ENCODE results near the gene MID2. TPM values are rescaled to one million over a fixed set of nuclear protein-coding genes. Genes with fewer than 3 reads are reported as not detected.
"Not testable (repeated sequence)": the region's sequence is repeated elsewhere in the genome, so short reads cannot be mapped to it uniquely, and the experiment has no call there.

MID2 gene
- total RNA-seq, 1 donor from 2014 or later = 14.2 TPM

DNA sequence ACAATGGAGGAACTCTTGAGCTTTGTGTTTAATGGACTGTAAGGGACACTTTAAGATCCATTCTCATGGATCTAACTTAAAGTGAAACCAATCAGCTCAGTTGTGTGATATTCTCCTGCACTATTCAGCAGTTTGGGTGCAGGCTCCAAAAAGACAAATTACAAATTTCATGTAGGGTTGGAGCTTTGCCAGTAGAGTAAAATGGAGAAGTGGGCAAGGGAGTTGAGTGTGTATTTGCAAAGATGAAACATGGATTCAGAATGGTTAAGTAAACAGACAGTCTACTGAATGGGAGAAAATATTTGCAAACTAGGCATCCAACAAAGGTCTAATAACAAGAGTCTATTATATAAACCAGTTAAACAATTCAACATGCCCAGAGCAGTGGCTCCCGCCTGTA is 21.2 kb upstream of the MID2 start:
- DNase-seq (ENCODE audit: low read depth) = no peak
- Histone ChIP-seq H3K27me3 (ENCODE audit: control insufficient read depth, insufficient read depth, low read length) (no peaks in the 10 kb centered on the region), H3K36me3 (ENCODE audit: control insufficient read depth, insufficient read depth, low read length) (no peaks in the 10 kb centered on the region), H3K4me3 (ENCODE audit: low read depth, low read length) (no peak overlapping the region)
- no peak for TF ChIP-seq CTCF (IDR thresholded peaks at IDR 0.05; ENCODE audit: insufficient read depth, low read length, poor library complexity, severe bottlenecking)

DNA sequence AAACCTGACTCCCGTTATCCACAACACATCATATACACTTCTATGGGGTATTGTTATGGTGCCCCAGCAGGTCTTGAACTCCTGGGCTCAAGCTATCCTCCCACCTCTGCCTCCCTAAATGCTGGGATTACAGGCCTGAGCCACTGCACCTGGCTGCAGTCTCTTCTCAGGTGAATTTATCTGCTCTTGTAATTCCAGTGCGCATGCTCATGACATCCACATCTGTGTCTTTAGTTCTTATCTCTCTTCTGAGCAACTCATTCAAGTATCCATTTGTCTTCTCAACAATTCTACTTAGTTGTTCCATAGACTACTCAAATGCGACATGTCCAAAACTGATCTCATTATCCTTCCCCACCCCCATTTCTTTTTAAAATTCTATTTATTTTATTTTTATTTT is 20.5 kb upstream of the MID2 start:
- no peak for TF ChIP-seq CTCF (IDR thresholded peaks at IDR 0.05; ENCODE audit: insufficient read depth, low read length, poor library complexity, severe bottlenecking)
- no peaks in the 10 kb centered on the region for H3K27me3 ChIP-seq (ENCODE audit: control insufficient read depth, insufficient read depth, low read length)
- no peak overlapping the region for H3K4me3 ChIP-seq (ENCODE audit: low read depth, low read length)
- no peaks in the 10 kb centered on the region for H3K36me3 ChIP-seq (ENCODE audit: control insufficient read depth, insufficient read depth, low read length)
- no peak for DNase-seq (ENCODE audit: low read depth)

DNA sequence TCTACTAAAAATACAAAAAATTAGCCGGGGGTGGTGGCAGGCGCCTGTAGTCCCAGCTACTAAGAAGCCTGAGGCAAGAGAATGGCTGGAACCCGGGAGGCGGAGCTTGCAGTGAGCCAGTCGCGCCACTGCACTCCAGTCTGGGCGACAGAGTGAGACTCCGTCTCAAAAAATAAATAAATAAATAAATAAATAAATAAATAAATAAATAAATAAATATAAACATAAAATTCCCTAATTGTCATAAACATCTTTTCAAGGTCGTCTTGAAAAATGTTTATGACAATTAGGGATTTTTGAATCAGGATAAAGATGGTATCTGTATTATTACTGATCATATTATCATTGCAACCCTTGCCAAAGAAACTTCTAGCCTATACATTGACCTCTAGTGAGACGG is 15.6 kb upstream of the MID2 start:
- H3K36me3 ChIP-seq (ENCODE audit: control insufficient read depth, insufficient read depth, low read length); H3K4me3 ChIP-seq (ENCODE audit: low read depth, low read length); H3K27me3 ChIP-seq (ENCODE audit: control insufficient read depth, insufficient read depth, low read length); DNase-seq (ENCODE audit: low read depth): not testable (repeated sequence)

- no peak for DNase-seq (ENCODE audit: low read depth)
- no peak overlapping the region for H3K4me3 ChIP-seq (ENCODE audit: low read depth, low read length)
- no peaks in the 10 kb centered on the region for H3K27me3 ChIP-seq (ENCODE audit: control insufficient read depth, insufficient read depth, low read length)
- TF ChIP-seq CTCF (IDR thresholded peaks at IDR 0.05; ENCODE audit: insufficient read depth, low read length, poor library complexity, severe bottlenecking) = no peak
- H3K36me3 ChIP-seq (ENCODE audit: control insufficient read depth, insufficient read depth, low read length) = no peaks in the 10 kb centered on the region
These were observed 6.7 kb upstream of the MID2 start for GRCh38 chrX:107818900-107819521.

DNA sequence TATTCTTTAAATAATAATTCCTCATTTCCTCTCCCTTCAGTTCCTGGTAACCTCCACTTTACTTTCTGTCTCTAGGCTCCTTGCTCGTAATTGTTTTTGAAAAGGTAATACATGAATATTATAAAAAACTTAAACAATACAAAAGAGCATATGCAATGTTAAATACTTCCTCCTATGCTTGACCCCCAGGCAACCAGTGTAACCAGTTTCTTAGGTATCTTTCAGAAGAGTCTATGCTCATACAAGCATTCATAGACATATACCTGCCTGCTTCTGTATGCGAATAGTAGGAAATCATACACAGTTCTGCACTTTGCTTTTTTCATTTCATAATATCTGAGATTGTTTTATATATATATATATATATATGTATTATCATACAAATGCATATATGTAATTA is 2.6 kb upstream of the MID2 start:
- no peak for DNase-seq (ENCODE audit: low read depth)
- H3K27me3 ChIP-seq (ENCODE audit: control insufficient read depth, insufficient read depth, low read length) = no peaks in the 10 kb centered on the region
- TF ChIP-seq CTCF (IDR thresholded peaks at IDR 0.05; ENCODE audit: insufficient read depth, low read length, poor library complexity, severe bottlenecking) = no peak
- no peaks in the 10 kb centered on the region for H3K36me3 ChIP-seq (ENCODE audit: control insufficient read depth, insufficient read depth, low read length)
- no peak overlapping the region for H3K4me3 ChIP-seq (ENCODE audit: low read depth, low read length)

DNA sequence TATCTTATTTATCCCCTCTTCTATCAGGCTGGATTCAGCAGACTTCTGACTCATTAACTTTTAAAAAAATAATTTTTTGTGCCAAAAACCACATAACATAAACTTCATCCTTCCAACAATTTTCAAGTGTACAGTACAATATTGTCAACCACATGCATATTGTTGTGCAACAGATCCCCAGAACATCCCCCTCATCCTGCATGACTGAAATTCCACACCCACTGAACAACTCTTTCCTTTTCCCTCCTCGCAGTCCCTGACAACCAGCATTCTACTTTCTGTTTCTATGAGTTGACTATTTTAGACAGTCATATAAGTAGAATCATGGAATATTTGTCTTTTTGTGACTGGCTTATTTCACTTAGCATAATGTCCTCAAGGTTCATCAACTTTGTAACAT is 2.2 kb upstream of the MID2 start:
- Histone ChIP-seq H3K4me3 (ENCODE audit: low read depth, low read length) (no peak overlapping the region), H3K36me3 (ENCODE audit: control insufficient read depth, insufficient read depth, low read length) (no peaks in the 10 kb centered on the region), H3K27me3 (ENCODE audit: control insufficient read depth, insufficient read depth, low read length) (no peaks in the 10 kb centered on the region)
- no peak for TF ChIP-seq CTCF (IDR thresholded peaks at IDR 0.05; ENCODE audit: insufficient read depth, low read length, poor library complexity, severe bottlenecking)
- DNase-seq (ENCODE audit: low read depth) = no peak
